Vagina (tissue), 2 donors: ENCODE results near the gene CEP290.

Experiments used
- CTCF ChIP-seq, 3 experiments: fragments of 450-650 bp in 2 of 3; fragments of 200-600 bp in 1 of 3; sonication (generic) in 1 of 3; IDR thresholded peaks; one replicate each; pipeline ENCODE4 v1.5.1; 2017 to 2019; ENCODE audit warnings: antibody characterized with exemption in 3 of 3, mild to moderate bottlenecking in 2 of 3, moderate library complexity in 2 of 3
- POLR2A ChIP-seq, 2 donors: fragments of 450-650 bp; IDR thresholded peaks; one replicate each; pipeline ENCODE4 v1.6.1; 2017; ENCODE audit warnings: antibody characterized with exemption in 2 of 2, mild to moderate bottlenecking in 2 of 2, moderate library complexity in 2 of 2

GRCh38 chr12:88067301-88067700 is 74.6 kb downstream of the CEP290 start:
- no peak for TF ChIP-seq CTCF (IDR thresholded peaks at IDR 0.05)
- no peak for TF ChIP-seq POLR2A (IDR thresholded peaks at IDR 0.05)
